HG03520 (cell line): ENCODE results near the gene TPO.
"Not testable (repeated sequence)": the region's sequence is repeated elsewhere in the genome, so short reads cannot be mapped to it uniquely, and the experiment has no call there.

Experiments
- ATAC-seq: cut with Tn5 transposase; IDR thresholded peaks from one replicate; pipeline ENCODE4 v1.9.1; 2021; ENCODE audit warnings: mild to moderate bottlenecking, moderate library complexity; ENCODE audit not compliant: unreplicated experiment

The TPO gene

DNA sequence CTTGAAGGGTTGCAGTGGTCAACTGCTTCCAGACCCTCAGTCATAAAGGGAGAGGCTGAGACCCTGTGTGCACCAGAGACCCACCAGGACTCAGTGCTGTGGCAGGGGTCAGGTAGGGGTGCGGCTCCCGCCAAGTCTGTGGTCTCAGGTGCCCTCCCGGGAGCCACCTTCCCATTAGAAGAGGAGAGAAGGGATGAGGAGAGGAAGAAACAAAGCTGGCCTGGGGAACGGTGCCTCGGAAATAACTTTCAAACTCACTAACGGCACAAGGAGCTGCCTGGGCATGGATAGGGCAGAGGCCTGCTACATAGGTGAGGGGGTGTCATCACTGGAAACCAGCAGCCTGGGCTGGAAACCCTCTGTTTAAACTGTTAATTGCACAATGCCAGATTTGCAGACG, 84.9 kb downstream of the TPO start:
- ATAC-seq = no peak

DNA sequence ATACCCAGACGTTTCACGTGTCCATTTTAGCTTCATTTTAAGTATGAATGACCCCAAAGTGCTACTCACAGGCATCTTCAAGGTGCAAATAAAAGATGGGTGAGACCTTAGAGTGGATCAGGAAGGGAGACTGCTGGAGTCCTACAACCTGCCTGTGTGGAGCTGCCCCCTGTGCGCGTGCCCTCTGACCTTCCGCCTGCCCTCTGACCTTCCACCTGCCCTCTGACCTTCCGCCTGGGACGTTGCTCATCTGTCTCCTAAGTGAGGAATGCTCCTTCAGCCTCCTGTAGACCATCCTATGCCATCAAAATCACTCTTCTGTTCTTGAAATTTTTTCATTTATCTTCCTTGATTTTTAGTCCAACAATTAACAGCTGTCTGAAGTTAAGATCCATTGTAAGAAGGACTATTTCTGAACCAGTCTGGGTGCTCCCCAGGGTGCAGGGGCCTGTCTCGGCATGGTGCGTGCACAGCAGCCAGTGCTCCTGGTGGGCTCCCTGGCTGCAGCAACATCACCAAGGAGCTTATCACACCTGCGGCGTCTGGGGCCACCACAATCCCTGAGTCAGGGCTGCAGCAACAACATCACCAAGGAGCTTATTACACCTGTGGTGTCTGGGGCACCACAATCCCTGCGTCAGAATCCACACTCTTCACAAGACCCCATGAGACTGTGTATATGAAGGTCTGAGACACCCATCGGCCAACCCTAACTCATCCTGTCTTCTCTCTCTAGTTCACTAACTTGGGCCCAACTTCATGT, 86.0 kb downstream of the TPO start:
- ATAC-seq = no peak

DNA sequence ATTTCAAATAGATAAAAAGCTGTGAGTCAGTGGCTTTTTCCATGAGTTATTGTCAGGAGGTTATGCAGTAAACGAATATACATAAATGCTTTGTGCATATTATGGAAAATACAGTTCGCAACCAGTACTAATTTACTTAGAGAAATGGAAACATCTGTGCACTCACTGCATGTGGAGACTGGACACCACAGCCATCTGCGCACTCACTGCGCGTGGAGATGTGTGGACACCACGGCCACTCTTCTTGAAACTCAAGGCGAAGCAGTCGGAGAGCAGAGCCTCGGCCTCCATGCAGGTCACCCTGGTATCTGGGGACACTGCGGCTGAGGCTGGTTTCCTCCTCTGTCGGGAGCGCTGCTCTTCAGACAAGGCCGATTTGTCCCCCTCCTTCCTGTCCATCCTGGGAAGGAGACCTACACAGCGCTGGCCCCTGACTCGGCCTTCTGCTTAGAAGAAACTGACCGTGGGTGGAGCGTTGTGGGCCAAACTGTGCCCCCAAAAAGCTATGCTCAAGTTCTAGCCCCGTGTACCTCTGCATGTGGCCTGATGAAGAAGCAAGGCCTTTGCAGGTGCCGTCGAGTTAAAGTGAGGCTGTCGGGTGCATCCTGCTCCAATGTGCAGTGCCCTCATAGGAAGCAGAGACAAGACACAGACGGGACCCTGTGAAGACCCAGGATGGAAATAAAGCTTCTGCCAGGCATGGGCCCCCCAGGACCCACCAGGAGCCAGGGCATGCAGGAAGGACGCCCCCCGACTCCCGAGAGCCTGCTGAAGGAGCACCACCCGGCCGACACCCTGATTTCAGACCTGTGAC, 88.0 kb downstream of the TPO start:
- no peak for ATAC-seq

DNA sequence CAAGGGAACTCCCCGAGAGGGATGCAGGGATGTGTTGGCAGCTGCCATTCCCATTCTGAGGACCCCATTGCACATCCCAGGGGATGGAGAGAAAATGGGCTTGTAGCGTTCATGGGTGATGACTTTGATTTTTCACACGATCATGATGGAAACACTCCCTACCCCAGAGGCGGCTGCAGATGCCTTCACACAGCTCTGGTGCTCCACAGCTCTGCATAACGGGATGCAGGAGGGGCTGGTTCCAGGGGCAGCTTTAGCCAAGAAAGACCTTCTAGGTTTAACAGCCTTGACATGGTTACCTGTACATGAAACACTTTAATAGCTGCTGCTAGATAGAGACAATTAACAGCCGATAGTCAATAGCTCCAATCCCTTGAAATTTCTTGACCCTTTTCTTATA, 88.7 kb downstream of the TPO start:
- no peak for ATAC-seq

DNA sequence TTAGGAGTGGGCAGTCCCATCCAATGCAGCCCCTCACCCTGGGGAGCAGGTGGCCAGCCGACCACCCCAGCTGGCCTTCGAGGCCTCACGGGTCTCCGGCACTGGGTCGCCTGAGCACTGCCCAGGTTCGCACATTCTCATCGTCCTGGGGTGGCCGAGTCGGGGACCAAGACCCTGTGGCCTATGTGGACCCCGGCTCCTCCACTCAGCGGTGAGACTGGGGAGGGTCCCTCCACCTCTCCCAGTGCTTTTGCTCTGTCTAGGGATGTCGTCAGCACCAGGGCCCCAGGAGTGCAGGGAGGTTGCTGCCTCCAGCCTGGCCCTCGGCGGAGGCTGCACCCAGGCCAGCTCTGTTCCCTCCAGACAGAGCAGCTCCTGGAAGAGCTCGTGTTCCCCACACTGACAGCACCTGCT, 89.6 kb downstream of the TPO start:
- no peak for ATAC-seq

DNA sequence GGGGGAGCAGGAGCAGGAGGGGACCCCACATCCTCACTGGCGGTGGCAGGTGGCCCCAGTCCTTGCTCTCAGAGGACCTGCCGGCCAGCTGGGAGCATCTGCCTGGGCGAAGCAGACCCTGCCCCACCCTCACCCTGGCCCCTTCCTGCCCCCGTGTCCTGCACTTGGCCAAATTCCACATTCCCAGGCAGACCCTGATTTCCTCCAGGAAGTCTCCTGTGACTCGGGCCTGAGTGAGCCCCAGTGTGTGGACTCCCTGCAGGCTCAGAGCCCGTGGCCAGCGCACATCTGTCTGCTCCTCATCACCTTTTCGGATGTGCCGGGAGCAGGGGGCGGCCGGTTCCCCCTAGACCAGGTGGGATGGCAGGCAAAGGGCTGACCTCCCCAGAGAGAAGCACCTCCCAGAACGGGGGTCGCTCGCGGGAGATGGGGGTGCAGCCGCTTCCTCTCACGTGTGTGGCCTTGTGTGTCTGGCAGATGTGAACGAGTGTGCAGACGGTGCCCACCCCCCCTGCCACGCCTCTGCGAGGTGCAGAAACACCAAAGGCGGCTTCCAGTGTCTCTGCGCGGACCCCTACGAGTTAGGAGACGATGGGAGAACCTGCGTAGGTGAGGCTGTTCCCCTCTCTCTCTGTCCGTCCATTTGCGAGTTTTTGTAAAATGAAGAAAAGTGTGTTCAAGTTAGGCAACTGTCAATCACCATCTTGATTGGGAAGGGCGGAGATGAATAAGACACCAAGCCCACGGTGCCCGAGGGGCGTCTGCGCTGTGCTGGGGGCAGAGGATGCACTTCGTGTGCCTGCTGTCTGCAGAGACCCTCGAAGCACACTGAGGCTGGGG, 90.4 kb downstream of the TPO start:
- ATAC-seq = no peak

DNA sequence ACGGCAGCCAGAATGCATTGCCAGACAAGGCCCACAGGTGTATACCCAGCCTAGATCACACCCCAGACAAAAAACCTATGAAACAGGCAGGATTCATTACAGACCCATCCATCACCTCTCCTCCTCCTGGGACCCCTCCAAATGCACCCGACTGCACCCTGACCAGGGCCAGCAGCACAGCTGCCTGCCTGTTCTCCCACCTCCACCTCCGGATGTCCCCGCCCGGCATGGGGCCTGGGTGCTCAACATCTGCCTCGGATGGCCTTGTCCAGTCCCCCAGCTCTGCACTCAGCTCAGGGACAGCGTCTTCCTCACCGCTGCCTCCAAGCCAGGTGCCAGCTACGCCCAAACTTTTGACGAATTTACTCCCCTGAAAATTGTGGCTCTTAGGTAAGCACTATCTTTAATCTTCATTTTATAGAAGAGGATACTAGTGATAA, 91.1 kb downstream of the TPO start:
- no peak for ATAC-seq

DNA sequence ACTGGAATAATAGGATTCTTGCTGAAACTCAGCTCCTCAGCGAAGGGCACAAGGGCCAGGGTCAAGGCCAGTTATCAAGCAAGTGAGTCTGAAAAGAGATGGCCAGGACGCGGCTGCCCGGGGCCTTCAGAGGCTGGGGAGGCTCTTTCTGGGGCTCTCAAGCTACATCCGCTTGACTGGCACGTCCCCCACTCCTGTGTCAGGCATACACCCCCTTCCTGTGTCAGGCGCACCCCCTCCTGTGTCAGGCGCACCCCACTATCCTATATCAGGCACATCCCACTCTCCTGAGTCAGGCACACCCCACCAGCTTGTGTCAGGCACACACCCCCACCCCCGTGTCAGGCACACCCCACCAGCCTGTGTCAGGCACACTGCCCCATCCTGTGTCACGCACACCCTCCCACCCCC, 91.8 kb downstream of the TPO start:
- no peak for ATAC-seq

DNA sequence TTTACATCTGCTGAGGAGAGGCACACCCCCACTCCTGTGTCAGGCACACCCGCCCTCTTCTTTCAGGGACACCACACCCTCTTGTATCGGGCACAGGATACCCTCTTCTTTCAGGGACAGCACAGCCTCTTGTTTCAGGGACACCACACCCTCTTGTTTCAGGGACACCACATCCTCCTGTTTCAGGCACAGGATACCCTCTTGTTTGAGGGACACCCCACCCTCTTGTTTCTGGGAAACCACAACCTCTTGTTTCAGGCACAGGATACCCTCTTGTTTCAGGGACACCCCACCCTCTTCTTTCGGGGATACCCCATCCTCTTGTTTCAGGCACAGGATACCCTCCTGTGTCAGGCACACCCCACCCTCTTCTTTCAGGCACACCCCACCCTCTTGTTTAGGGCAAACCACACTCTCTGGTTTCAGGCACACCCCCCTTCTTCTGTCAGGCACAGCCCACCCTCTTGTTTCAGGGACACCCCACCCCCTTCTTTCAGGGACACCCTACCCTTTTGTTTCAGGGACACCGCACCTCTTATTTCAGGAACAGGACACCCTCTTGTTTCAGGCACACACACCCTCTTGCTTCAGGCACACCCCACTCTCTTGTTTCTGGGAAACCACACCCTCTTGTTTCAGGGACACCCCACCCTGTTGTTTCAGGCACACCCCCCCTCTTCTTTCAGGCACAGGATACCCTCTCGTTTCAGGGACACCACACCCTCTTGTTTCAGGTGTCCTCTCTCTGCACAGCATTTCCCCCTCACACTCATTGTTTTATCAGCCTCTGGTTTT, 96.2 kb downstream of the TPO start:
- ATAC-seq = no peak

DNA sequence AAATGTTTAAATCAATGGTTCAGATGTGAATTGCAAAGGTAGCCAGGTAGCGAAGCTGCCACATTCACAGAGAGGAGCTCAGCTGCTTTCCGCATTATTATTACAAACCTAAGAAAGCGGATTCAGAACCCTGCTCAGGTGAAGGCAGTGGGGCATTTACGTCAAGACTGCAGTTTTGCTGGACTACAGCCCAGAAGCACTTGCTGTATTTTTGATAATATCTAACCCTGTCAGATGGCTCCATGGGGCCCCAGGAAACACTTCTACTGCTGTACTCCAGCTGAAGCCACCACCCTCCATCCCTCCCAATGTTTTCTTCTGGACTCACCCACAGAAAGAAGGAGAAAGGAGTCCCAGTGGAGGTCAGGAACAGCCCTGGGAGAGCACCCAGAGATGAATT, 96.9 kb downstream of the TPO start:
- no peak for ATAC-seq

DNA sequence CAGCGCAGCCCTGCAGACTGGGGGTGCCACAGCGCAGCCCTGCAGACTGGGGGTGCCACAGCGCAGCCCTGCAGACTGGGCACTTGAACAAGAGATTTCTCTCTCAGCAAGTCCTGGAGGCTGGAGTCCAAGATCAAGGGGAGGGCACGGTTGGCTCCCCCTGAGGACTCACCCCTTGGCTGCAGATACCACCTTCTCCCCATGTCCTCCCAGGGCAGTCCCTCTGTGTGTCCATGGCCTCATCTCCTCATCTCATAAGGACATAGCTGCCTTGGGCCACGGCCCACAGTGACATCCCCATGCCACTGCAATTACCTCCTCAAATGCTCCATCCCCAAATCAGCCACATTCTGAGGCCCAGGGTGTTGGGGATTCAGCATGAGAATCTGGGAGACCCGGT, 98.2 kb downstream of the TPO start:
- no peak for ATAC-seq

DNA sequence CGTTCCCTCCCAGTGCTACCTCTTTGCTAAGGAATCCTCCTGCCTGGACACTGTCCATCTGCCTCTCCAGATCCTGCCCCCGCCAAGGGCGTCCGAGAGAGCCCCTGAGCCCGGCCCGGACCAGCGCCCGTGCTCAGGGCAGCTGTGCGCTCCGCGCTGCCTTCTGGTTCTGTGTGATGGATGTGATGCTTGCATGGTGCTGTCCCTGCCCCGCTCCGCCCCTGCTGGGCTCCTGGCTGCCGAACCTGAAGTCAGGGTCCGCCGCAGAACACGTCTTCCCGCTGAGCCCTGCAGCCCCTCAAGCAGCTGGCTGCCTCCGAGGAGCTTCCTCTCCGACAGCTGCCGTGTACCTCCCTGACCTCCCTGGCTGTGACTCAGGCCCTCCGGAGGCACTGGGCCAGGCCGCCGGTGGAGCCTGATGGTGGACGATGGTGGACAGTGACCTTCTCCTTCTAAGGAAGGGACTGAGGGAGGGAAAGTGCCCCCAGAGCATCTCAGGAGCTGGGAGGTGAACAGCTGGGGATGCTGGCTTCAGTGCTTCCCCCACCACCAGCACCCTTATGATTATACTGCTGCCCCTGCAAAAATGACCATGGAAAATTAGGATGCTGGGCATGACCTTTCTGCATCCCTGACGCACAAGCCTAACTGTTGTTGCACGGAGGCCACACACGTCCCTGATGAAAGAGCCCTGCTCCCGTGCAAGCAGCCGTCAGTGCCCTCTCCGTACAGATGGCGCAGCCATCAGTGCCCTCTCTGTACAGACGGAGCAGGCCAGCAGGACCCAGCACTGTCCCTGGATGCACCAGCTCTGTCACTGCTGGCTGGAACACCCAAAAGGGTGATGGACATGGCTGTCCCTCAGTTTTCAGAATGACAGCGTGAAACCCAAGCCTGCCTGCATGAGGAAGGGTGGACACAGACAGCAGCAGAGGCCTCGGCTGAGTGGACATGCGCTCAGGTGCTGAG, 99.3 kb downstream of the TPO start:
- no peak for ATAC-seq

DNA sequence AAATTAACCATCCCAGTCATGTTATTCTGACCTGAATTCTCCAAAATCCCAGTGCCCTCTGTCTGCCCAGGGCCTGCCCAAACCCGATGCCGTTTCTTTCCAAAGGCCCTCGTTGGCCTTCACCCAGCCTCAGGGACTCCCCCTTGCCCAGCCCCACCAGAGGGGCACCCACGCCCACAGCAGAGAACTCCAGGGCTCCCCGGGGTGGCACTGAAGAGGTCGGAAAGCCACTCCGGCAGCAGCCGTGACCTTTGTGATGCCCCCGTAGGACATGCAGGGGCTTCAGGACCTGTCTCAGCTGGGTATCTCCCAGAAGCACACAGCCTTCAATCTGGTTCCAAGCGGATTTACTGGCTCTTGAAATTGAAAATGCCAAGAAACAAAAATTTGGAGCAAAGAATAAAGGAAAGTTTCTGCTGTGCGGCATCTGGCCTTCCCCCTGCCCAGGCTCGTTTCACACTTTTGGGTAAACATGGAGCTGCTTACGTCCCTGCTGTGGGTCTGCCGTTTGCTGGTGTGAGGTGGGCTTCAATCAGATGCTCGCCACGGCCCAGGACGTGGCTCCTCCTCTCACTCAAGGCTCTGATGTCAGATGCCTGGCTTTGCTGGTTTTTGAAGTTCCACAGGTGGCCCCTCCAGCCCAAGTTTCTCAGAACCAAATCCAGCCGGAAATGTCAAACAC, 101.3 kb downstream of the TPO start:
- ATAC-seq = no peak

DNA sequence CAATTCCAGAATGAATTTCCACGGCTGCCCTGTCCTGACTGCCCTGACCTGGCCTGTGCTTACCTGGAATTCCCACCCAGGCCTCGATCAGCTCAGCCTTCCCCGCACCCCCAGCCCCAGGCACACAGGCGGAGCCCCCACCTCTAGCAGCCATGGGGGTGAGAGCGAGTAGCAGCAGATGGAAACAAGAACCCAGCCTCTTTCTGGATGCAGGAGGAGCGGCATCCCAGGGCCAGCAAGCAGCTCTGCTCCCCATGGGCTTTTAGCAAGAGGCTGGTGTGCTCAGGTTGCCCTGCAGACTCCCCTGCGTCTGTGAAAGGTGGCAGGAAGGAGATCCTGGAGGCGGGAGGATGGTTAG, 101.8 kb downstream of the TPO start:
- no peak for ATAC-seq

DNA sequence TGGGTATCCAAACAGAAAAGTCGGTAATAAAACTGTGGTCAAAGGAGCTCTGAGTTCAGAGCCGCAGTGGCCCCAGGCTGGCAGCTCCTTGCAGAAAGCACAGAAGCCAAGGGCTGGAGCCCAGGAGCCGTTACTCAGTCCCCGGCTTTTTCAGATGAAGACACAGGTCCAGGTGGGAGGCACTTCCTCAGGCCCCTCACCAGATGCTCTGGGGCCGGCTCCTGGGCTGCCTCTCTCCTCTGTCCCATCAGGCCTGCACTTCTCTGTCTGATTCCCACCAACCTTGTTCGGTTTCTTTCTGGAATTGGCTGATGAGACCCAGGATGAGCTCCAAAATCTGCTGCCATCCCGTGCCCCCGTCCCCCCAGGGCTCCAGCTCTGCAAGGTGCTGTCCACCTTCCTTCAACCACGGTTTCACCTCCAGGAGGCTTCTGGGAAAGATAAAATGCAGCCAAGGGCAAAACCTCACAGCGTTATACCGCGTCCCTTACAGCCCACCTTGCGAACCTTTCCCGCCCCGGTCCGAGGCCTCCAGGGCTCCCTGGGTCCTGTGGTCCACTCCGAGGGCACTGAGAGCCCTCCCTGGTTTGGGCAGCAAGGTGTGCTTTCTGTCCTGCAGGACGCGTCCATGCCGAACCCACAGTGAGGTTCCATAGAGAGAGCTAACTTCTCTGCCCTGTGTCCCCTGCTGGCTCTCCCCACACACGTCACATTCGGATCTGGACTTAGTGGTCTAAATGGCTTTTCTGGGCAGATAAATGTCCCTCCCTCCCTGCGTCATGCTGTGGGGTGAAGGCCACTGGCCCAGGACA, 102.9 kb downstream of the TPO start:
- ATAC-seq = no peak

DNA sequence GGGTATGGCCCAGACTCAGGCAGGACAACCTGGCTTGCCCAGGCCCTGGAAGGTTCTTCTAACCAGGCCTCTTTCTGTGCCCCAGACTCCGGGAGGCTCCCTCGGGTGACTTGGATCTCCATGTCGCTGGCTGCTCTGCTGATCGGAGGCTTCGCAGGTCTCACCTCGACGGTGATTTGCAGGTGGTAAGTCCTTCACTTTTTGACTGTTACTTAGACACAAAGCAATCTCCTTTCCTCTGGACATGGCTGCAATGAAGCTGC, 103.5 kb downstream of the TPO start:
- no peak for ATAC-seq

DNA sequence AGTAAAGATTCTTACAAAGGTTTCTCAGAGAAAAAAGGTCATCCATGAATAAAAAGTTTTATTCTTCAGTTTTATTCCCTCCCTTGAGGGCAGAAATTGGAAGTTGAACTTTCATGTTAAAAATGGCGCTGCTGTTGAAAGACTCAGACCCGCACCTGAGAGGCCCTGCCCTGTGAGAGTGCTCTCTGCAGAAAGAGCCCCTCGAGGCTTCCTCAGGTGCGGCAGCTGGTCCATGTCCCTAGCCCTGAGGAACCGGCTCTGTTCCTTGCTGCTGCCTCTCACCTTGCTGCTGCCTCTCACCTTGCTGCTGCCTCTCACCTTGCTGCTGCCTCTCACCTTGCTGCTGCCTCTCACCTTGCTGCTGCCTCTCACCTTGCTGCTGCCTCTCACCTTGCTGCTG, 104.0 kb downstream of the TPO start:
- ATAC-seq = not testable (repeated sequence)

DNA sequence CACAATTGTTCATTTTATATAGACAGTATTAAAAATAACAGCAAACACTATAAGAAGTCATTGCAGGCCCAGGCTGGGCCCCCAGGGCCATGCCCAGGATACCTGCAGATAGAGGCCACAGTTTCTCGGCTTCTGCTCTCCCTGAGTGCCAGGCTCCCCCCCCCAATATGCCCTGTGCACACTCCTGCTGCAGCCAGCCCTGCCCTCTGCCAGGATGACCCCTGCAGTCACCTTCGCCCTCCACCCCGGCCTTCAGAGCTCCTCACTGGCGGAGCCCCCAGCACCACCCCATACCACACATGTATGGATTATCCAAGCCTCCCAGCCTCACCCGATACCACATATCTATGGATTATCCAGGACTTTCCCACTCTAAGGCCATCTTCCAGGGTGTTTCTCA, 104.5 kb downstream of the TPO start:
- ATAC-seq = no peak
